Measurements from ENCODE around the gene FBXO21.

GRCh38 chr12:117187421-117187820 lies 2.8 kb downstream of the FBXO21 start:
- TF ChIP-seq CTCF (IDR thresholded peaks at IDR 0.05) (no peak), POLR2A (IDR thresholded peaks at IDR 0.05) (no peak)
